ENCODE measurements around the gene AP3D1.

The AP3D1 gene

DNA sequence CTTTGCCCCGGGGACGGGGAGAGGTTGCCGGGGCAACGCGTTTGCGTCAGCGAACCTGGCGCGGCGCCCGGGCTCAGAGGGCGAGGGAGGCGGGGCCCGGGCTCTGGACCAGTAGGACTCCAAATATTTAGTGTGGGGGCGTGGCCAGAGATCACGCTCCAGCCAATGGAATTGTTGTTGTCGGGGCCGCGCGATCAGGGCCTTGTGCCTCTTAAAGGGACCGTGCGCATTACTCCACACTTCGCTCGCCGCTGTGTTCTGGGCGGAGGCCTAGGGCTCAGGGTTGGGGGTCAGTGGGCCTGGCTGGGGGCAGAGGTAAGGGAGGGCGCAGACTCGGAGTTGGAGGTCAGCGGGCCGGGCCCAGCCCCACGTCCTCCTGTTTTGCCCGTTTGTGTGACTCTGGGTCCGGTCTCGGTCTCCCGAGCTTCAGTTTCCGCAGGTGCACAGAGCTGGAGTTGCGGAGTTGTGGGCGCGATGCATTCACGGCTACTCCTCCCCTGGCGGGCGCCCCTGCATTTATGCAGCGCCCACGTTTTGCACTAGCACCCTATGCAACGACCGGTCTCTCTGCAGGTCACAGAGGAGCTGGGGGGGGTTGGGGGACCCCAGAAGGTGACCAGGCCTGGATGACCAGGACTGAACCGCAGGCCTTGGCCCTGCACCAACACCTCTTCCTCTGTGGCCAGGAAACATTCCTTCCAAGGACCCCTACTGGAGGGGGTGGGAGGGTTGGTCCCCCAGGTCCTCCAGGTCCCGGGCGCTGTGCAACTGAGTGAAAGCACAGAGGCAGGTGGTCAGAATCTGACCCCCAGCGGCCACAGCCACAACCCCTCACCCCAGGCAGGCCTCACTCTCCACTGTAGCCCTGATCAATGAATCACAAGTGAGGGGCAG is 89.6 kb downstream of the AP3D1 start:
- DNase-seq (ENCODE audit: low spot score), result peak; percentile 98

DNA sequence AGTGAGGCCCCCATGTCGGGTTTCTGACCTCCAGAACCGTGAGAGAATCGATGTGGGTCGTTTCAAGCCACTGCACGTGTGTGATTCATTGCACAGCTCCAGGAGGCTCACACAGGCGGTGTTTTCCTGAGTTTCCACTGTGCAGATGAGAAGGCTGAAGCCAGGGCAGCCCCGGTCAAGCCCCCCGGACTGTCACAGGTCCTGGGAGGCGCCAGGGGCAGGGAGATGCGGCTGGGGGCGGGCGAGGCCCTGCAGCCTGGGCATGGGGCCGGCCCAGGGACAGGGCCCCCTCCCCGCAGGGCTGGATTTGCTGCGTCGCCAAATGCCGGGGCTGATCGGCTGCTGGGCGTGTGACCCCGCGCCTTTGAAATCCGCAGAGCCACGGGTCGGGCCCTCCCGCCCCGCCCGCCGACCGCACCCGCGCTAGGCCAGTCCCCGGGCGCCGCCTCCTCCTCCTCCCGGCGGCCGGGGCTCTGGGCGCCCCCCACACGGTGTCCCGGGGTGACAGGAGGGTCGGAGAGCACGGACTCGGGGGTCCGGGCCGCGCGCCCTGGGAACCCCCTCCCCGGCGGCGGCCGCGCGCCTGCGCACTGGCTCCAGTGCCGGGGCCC is 90.4 kb downstream of the AP3D1 start:
- peak; percentile 88 for DNase-seq (ENCODE audit: low spot score)

DNA sequence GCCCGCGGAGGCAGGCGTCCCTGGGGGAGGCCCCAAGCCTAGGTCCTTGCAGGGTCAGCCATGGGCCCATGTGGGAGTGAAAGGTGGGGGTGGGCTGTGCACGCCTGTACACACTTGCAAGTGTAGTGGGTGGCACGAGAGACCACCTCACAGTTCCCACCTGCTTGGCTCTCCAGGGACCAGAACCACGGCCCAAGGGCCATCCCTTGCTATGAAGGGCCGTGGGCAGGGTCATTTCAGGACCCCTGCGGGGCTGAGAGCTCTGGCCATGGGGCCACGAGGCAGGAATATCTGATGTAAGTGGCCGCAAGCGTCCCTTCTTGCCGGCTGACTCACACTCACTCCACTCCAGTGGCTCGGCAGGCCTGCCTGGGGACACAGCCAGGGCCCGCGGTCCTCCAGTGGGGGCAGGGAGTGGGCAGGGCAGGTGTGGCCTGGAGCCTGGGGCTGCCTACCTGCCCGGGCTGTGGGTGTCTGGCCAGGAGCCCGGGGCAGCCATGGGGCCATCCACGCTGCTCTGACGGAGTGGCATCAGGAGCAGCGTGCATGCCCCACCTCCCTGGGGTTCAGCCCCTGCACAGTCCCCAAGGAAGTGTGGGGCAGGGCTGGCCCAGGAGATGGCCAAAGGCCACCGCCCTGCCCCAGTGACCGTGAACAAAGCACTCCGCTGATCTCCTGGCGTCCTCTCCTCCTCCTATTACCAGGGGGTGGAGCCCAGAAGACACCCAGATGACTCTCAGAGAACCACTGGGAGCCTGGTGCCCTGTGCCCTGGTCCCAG is 91.8 kb downstream of the AP3D1 start:
- peak; percentile 91 for DNase-seq (ENCODE audit: low spot score)

DNA sequence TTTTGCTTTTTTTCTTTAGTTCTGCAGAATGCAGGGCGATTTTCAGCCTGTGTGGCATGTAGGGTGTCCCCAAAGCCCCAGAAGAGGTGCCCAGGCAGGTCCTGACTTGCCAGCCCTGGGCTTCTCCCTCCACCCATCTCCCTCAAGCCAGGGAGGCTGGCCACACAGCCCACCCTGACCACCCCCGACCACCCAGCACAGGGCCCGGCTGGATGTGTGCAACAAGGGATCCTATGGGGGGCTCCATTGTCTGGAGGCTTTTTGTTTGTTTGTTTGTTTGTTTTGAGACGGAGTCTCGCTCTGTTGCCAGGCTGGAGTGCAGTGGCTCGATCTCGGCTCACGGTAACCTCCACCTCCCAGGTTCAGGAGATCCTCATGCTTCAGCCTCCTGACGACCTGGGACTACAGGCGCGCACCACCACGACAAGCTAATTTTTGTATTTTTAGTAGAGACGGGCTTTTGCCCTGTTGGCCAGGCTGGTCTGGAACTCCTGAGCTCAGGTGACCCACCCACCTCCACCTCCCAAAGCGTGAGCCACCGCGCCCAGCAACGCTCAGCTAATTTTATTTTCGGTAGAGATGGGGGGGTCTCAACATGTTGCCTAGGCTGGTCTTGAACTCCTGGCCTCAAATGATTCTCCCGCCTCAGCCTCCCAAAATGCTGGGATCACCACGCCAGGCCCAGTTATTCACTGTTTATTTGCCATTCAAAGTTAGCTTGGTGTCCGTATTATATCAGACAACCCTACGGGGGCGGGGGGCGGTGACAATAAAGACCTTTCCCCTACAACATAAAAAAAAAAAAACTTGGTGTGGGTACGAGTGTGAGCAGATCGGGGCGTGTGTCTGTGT is 92.6 kb downstream of the AP3D1 start:
- DNase-seq (ENCODE audit: low spot score), result no peak

DNA sequence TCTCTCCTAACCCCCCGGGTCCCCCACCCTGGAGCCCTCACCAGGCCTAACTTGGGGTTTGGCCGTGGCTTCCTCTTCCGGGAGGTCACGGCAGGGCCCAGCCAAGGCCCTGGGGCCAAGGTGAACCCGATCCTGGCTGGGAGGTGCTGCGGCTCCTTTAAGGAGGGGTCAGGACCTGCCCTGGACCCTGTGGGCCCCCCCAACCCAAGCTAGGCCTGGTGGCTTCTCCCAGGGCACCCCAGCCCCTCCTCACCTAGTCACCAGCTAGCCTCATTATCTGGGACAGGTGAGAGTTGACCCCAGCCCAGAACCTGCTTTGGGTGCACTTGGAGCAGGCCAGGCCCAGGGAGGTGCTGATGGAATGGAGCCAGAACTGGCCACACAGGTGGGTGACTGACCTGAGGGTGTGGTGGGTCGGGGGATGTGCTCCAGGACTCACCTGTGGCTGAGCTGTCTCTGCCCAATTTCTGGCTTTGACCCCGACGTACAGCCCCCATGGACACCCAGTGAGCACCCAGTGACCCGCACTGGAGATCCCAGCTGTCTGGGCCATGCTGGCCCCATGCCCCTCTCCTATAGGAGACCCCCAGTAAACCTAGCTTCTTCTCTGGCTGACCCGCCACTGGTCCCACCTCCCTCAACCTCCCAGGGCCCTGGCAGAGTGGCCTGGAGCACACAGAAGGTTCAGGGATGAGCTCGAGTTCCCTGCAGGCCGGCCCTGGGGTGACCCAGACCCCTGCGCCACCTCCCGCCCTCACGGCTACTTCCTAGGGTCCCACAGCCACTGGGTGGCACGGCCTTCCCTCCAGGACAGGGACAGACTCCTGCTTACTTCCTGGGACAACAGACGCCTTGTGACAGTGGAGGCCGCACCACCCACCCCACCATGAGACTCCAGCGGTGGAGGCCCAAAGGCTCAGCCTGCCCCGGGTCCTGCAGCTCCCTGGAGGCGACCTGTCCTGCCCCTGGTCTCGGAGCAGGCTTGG is 93.6 kb downstream of the AP3D1 start:
- DNase-seq (ENCODE audit: low spot score), result no peak

DNA sequence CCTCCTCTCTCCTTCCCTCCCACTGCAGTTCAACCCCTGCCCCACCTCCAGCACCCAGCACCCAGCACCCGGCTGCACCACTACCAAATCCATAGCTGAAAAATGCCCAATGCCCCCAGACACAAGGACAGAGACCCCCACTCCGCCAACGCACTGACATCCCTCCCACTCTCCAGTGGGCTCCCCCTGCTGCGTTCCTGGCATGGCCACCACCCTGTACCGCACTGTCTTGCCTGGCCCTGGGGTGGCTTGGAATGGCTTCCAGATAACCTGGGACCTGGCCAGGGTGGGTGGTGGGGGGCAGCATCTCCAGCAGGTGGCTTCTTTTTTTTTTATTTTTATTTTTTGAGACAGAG is 94.6 kb downstream of the AP3D1 start:
- no peak for DNase-seq (ENCODE audit: low spot score)

DNA sequence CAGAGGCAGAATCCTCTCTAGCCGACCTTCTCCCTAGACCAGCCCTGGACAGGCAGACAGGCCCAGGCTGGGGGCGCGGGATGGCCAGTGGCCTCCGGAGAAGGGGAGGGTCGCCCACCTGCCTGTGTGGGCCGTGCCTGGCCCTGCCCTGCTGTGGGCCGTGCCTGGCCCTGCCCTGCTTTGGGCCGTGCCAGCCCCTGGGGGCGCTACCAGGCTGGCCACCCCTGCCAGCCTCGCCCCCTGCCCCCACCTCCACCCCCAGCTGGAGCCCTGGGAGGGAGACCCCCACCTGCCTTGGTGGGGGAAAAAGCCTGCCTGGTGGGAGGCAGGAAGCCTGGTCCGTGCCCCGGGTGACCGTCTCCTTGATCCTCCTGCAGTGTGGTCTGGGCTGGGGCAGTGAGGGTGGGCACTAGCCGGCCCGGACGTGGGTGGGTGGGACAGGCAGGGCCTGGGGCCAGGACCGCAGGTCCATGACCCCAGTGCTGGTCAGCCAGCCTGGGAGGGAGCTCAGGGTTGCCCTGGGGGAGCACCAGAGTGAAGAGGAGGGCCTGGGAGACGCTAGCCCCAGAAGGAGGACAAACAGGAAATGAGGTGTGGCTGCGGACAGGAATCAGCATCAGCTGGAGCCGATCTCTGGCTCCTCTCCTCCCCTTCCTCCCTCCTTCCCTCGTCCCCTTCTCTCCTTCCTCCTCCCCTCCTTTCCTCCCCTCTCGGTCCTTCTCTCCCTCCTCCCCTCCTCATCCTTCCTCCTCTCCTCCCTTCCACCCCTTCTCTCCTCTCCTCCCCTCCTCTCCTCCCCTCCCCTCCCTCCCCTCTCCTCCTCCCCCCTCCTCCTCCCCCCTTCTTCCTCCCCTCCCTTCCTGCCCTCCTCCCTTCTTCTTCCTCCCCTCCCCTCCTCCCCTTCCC is 95.2 kb downstream of the AP3D1 start:
- peak; percentile 68 for DNase-seq (ENCODE audit: low spot score)

DNA sequence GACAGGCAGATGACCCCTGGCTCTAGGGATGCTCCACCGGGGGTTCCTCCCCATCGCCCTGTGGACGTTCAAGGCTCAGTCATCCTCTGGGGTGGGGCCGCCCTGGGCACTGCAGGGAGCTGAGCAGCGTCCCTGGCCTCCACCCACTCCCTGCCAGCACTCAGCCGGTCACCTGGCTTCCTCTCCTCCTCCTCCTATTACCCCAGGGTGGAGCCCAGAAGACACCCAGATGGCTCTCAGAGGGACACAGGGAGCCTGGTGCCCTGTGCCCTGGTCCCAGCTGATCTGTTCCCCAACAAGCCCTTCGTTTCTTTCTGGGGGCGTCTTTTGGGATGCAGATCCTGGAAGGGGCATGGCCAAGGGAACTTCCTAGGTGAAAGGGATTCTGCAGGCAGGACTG is 96.6 kb downstream of the AP3D1 start:
- no peak for DNase-seq (ENCODE audit: low spot score)

DNA sequence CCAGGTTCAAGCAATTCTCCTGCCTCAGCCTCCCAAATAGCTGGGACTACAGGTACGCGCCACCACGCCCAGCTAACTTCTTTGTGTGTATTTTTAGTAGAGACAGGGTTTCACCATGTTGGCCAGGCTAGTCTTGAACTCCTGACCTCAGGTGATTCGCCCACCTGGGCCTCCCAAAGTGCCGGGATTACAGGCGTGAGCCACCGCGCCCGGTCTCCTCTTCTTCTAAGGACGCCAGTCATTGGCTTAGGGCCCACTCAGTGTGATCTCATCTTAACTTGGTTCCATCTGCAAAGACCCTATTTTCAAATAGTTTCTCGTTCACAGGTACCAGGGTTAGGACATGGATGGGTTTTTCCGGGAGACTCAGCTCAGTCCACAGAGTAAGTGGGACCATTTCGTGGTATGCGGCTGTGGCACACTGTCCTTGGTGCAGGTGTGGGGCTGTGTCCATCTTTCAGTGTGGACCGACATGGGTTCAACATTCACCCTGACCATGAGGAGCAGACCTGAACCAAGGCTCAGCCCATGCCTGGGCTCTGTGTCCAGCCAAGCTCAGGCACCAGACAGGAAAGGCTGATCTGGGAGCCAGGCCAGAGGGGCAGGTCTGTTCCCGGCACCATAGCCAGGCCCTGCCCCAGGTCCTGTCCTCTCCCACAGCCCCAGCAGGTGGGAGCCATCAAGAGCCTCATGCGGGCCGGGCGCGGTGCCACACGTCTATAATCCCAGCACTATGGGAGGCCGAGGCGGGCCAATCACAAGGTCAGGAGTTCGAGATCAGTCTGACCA is 97.6 kb downstream of the AP3D1 start:
- DNase-seq (ENCODE audit: low spot score), result no peak

DNA sequence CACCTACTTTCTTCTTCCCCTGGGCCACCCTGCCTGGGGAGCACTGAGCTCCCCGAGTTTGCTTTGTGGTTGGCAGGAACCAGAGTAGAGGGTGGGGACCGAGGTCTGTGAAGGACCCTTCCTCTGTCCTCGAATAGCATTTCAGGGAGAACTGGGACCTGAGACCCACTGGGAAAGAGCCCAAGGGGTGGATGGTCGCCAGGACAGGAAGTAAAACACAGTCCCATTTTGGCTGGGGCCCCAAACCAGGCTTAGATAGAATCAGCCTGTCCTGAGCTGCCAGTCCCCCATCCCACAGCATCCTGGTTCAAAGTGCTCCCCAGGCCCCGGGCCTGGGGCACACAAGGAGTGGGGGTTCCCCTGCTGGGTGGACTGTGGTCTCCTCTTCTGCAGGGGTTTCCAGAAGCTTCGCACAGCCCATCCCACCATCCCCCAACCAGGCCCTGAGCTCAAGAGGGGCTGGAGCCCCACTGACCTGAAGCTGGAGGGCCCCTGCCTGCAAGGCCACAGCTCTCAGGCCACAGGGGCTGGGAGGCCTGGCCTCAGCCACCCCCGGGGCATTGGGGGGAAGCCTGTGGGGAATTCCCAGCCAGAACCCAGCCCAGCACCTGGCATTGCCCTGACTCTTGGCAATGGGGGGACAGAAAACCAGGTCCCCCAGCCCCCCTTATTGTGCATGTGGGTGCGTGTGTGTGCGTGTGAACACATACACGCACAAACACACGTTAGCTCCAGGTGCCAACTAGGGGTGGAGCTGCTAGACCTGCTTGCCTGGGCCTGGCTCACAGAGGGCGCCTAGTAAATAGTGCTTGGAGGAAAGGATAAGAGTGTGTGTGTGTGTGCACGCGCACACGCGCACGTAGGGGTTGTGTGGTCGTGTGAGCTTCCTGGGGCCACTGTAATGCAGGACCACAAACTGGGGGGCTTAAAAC is 99.3 kb downstream of the AP3D1 start:
- no peak for DNase-seq (ENCODE audit: low spot score)

DNA sequence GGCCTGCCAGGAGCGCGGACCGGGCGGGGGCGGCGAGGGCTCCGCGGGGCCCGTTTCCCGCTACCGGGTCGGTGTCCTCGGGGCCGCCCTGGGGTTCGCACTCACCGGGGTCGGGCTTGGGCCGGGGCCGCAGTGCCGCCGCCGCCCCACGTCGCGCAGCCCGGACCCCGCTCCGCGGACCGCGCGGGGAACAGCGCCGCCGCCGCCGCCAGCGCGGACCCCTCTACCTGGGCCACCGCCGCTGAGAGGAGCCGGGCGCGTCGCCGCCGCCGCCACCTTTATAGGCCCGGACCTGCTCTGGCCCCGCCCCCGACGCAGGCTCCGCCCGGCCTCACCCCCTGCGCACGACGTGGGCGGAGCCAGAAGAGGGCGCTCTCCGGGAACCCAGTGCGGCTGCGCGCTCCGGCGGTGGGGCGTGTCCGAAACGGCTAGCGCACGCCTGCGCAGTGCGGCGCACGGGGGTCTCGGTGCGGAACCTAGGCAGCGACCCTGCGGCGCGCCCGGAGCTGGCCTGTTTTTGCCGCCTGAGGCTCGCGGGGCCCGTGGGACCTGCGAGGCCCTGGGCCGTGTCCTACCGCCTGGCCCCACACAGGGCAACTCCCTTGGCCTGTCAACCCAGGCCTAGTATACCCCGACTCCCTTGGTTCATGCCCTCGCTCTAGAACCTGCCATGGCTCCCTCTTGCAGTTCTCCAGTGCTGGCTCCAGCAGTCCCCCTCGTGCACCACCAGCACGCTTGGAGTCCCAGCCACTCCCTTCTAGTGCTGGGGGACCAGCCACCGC is 100.2 kb downstream of the AP3D1 start, which contains the start of gene MKNK2:
Gene MKNK2 (minus strand): TSS at position 254 of the 782 bp plus-strand sequence. CDS start 393 bp downstream, outside the sequence.
- DNase-seq (ENCODE audit: low spot score), result peak; percentile 89

All from kidney tubule cell (primary cell).